K562 (cell line): ENCODE measurements around the gene FRRS1. TPM values are rescaled to one million over a fixed set of nuclear protein-coding genes. Genes with fewer than 3 reads are reported as not detected.

Experiments
- BRD9 ChIP-seq: fragments of 450-650 bp; IDR thresholded peaks from 2 replicates; pipeline ENCODE4 v1.6.1; 2018; ENCODE audit warnings: low read depth; ENCODE audit not compliant: partially characterized antibody
- CAMTA2 ChIP-seq: fragments of 250-450 bp; sonication (Bioruptor Pico); conservative IDR thresholded peaks from 2 replicates; pipeline ENCODE4 v1.5.1; 2022
- CREB5 ChIP-seq: fragments of 250-450 bp; sonication (Bioruptor Pico); IDR thresholded peaks from 2 replicates; pipeline ENCODE4 v1.5.0; 2020; ENCODE audit warnings: mild to moderate bottlenecking
- DMBX1 ChIP-seq: fragments of 250-450 bp; sonication (Bioruptor Pico); IDR thresholded peaks from 2 replicates; pipeline ENCODE4 v1.8.0; 2022; ENCODE audit warnings: inconsistent platforms, mild to moderate bottlenecking, moderate library complexity, borderline replicate concordance
- EGR1 ChIP-seq: fragments of 450-650 bp; conservative IDR thresholded peaks from 2 replicates; pipeline ENCODE4 v1.6.1; 2017; ENCODE audit warnings: mild to moderate bottlenecking
- TCFL5 ChIP-seq: fragments of 250-450 bp; sonication (Bioruptor Pico); conservative IDR thresholded peaks from 2 replicates; pipeline ENCODE4 v1.6.1; 2021; ENCODE audit warnings: mild to moderate bottlenecking, moderate library complexity, matching md5 sums
- USF2 ChIP-seq: sonication (generic); formaldehyde crosslinking; IDR thresholded peaks from 2 replicates; pipeline ENCODE4 v1.5.0; 2020; ENCODE audit warnings: missing genetic modification reagents
- ZBTB1 ChIP-seq: sonication (generic); formaldehyde crosslinking; IDR thresholded peaks from 2 replicates; pipeline ENCODE4 v1.8.1; 2023; ENCODE audit warnings: missing genetic modification reagents, low read depth, mild to moderate bottlenecking, borderline replicate concordance
- ZNF436 ChIP-seq: fragments of 250-450, 450-650 bp; sonication (Bioruptor Pico); formaldehyde crosslinking; IDR thresholded peaks from 2 replicates; pipeline ENCODE4 v1.7.0; 2020; ENCODE audit warnings: mild to moderate bottlenecking
- ZNF780A ChIP-seq: fragments of 250-450 bp; sonication (Bioruptor Pico); IDR thresholded peaks from 2 replicates; pipeline ENCODE4 v1.5.0; 2021; ENCODE audit warnings: mild to moderate bottlenecking
- polyA plus RNA-seq, 8 experiments: library from polyadenylated mRNA; depleted of rRNA in 4 of 8; stranded (reverse) in 5 of 8; unstranded in 3 of 8; fragments of >200 nt; fragmentation: Nextera tagmentation in 2 of 8; fragmentation: Illumina TruSeq in 1 of 8; extraction: Ambion mirVana in 2 of 8; extraction: Trizol in 1 of 8; gene quantifications; 2 replicates each; pipeline versions ENCODE4 v1.2.1 to v1.2.3, GENCODE V29; 2011 to 2014; ENCODE audit warnings: inconsistent platforms in 1 of 8, missing spikeins in 1 of 8
- total RNA-seq, 7 experiments: library from RNA; depleted of rRNA in 6 of 7; stranded (reverse); fragments of >200 nt in 6 of 7; fragmentation: Illumina TruSeq in 2 of 7; extraction: Trizol in 2 of 7; gene quantifications; 2 replicates each; pipeline versions ENCODE4 v1.2.1 to v1.2.3, GENCODE V29; 2011 to 2021; ENCODE audit warnings: low replicate concordance in 1 of 7
- TF ChIP-seq, protein P1 (sequence below): fragments of 200-400 bp; formaldehyde crosslinking; IDR thresholded peaks from 2 replicates; pipeline ENCODE4 v1.6.1; 2017; ENCODE audit warnings: mild to moderate bottlenecking, low read depth, low read length, moderate library complexity
- TF ChIP-seq, protein P2 (sequence below), 2 experiments: fragments of 150-350 bp in 1 of 2; IDR thresholded peaks; 2 replicates each; pipeline ENCODE4 v1.6.1; 2012 to 2016; ENCODE audit warnings: low read depth in 2 of 2, low read length in 2 of 2, mild to moderate bottlenecking in 1 of 2, moderate library complexity in 1 of 2
- TF ChIP-seq, protein P3 (sequence below): fragments of 450-650 bp; formaldehyde crosslinking; IDR thresholded peaks from 2 replicates; pipeline ENCODE4 v1.4.0; 2020; ENCODE audit warnings: mild to moderate bottlenecking, moderate library complexity

FRRS1 gene
- total and polyA plus RNA-seq, 9 of the 15 experiments (the other 6 are each of a cell fraction or from before 2014, with no cell fraction given), result 0.87 to 54.0 (median 23.7) TPM

DNA sequence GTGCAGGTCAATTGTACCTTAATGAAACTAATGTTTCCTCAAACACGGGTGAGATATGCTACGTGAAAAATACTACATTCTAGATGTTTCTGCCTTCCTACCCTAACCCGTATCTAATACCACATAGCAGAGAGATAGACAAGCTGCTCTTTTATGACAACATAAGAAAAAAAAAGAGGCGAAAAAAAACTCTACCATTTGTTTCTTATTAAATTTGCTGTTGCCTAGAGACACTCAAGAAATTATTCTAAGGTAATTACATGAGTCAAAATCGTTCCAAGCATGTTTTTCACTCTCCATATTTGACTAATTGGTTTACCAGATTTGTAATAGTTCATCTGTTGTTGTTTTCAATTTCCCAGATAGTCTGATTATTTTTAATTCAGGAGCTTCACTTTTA, 93.1 kb downstream of the FRRS1 start (continued):
- TF ChIP-seq, protein P1, sequence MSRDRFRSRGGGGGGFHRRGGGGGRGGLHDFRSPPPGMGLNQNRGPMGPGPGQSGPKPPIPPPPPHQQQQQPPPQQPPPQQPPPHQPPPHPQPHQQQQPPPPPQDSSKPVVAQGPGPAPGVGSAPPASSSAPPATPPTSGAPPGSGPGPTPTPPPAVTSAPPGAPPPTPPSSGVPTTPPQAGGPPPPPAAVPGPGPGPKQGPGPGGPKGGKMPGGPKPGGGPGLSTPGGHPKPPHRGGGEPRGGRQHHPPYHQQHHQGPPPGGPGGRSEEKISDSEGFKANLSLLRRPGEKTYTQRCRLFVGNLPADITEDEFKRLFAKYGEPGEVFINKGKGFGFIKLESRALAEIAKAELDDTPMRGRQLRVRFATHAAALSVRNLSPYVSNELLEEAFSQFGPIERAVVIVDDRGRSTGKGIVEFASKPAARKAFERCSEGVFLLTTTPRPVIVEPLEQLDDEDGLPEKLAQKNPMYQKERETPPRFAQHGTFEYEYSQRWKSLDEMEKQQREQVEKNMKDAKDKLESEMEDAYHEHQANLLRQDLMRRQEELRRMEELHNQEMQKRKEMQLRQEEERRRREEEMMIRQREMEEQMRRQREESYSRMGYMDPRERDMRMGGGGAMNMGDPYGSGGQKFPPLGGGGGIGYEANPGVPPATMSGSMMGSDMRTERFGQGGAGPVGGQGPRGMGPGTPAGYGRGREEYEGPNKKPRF, result no peak
- TF ChIP-seq BRD9 (no peak), CREB5 (CRISPR knock-in tag) (no peak), USF2 (no peak), ZNF780A (no peak), EGR1 (no peak), ZBTB1 (CRISPR knock-in tag) (no peak), DMBX1 (no peak), TCFL5 (no peak), CAMTA2 (no peak), ZNF436 (CRISPR knock-in tag) (no peak)
- TF ChIP-seq, protein P2, sequence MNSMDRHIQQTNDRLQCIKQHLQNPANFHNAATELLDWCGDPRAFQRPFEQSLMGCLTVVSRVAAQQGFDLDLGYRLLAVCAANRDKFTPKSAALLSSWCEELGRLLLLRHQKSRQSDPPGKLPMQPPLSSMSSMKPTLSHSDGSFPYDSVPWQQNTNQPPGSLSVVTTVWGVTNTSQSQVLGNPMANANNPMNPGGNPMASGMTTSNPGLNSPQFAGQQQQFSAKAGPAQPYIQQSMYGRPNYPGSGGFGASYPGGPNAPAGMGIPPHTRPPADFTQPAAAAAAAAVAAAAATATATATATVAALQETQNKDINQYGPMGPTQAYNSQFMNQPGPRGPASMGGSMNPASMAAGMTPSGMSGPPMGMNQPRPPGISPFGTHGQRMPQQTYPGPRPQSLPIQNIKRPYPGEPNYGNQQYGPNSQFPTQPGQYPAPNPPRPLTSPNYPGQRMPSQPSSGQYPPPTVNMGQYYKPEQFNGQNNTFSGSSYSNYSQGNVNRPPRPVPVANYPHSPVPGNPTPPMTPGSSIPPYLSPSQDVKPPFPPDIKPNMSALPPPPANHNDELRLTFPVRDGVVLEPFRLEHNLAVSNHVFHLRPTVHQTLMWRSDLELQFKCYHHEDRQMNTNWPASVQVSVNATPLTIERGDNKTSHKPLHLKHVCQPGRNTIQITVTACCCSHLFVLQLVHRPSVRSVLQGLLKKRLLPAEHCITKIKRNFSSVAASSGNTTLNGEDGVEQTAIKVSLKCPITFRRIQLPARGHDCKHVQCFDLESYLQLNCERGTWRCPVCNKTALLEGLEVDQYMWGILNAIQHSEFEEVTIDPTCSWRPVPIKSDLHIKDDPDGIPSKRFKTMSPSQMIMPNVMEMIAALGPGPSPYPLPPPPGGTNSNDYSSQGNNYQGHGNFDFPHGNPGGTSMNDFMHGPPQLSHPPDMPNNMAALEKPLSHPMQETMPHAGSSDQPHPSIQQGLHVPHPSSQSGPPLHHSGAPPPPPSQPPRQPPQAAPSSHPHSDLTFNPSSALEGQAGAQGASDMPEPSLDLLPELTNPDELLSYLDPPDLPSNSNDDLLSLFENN (IDR thresholded peaks at IDR 0.05; ENCODE audit: low read depth in 2 of 2, low read length in 2 of 2), result no peak
- TF ChIP-seq, protein P3, sequence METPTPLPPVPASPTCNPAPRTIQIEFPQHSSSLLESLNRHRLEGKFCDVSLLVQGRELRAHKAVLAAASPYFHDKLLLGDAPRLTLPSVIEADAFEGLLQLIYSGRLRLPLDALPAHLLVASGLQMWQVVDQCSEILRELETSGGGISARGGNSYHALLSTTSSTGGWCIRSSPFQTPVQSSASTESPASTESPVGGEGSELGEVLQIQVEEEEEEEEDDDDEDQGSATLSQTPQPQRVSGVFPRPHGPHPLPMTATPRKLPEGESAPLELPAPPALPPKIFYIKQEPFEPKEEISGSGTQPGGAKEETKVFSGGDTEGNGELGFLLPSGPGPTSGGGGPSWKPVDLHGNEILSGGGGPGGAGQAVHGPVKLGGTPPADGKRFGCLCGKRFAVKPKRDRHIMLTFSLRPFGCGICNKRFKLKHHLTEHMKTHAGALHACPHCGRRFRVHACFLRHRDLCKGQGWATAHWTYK, result no peak
- TF ChIP-seq, all 486 proteins: peak for 0
